ENCODE measurements around the gene CFDP1.
"Not testable (repeated sequence)": the region's sequence is repeated elsewhere in the genome, so short reads cannot be mapped to it uniquely, and the experiment has no call there.

Gene CFDP1

GRCh38 chr16:75286389-75286788 lies 146.9 kb downstream of the CFDP1 start:
- H3K36me3 ChIP-seq (ENCODE audit: control insufficient read depth in 4 of 4, insufficient read depth in 4 of 4, low read length in 3 of 4) = peaks cover 0 to 25% (median 2%) of the 10 kb centered on the region in 4 experiments
- H3K4me3 ChIP-seq (ENCODE audit: control insufficient read depth in 1 of 7, extremely low read depth in 1 of 7, insufficient read depth in 4 of 7, low read depth in 2 of 7, low read length in 6 of 7) = no peak overlapping the region
- H3K27me3 ChIP-seq (replicated peaks in 2 of 5; ENCODE audit: control insufficient read depth in 4 of 5, insufficient read depth in 5 of 5, low read length in 4 of 5) = peaks cover 0 to 13% (median 3%) of the 10 kb centered on the region in 5 experiments
- no peak overlapping the region for H3K27ac ChIP-seq (ENCODE audit: insufficient read depth in 1 of 2, low read depth in 1 of 2, low read length in 2 of 2, poor library complexity in 1 of 2, severe bottlenecking in 2 of 2)
- CTCF ChIA-PET = no interaction called here
- H3K9me3 ChIP-seq (ENCODE audit: control extremely low read depth in 1 of 5, control insufficient read depth in 4 of 5, insufficient read depth in 2 of 5, low read depth in 1 of 5, low read length in 4 of 5) = peaks cover 0 to 6% (median 4%) of the 10 kb centered on the region in 5 experiments
- no peak for DNase-seq
- POLR2A ChIA-PET = no interaction called here
- 100% methylated on average over 3 of the region's 6 CpGs for WGBS (ENCODE audit: insufficient coverage)
- no peaks in the 10 kb centered on the region for H3K4me1 ChIP-seq (ENCODE audit: control extremely low read depth in 1 of 4, control insufficient read depth in 4 of 4, insufficient read depth in 4 of 4, low read length in 3 of 4)

DNA sequence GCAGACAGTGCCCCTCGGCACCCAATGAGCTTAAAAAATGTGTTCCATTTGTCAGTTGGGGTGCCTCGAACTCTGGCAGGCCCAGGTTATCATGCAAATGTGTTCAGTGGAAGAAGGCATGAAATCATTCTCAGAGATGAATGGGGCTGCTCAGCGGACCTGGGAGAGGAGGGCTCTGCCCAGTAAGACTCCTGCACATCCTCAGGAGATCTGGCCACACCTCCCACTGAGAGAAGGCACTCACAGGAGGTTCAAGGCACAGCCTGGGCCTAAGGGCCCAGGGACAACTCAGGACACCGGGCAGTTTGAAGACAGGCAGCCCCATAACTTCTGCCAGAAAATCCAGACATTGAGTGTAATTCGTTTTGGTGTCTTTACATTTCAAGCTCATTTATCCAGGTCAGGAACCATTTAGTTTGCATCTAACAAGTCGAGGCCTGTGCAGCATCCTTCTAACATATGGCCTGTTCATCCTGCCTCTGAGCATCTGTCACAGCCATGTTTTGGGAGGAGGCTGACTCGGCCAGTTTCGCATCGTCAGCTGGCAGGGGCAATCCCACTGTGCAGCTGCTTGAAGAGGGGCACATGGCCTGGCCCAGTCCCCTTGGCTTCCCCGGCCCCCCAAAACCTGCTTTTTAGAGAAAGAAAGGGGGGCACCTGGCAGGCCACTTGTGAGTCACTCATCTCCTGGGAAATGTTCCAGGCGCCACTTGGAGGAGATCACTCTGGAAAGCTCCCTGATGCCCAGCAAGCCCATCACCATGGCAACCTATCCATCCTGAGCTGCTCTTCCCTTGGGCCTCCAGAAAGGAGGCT lies 150.6 kb downstream of the CFDP1 start:
- no peak overlapping the region for H3K27ac ChIP-seq (ENCODE audit: insufficient read depth in 1 of 2, low read depth in 1 of 2, low read length in 2 of 2, poor library complexity in 1 of 2, severe bottlenecking in 2 of 2)
- H3K36me3 ChIP-seq (ENCODE audit: control insufficient read depth in 4 of 4, insufficient read depth in 4 of 4, low read length in 3 of 4) = peaks cover 0 to 3% (median 0%) of the 10 kb centered on the region in 4 experiments
- ChIA-PET POLR2A (no interaction called here), CTCF (interaction anchor here (1.2 to 2.5 kb wide), 3 partner anchors 12 to 49 kb away, joined by 4 to 6 read pairs (median 5); no protein-coding TSS in a partner anchor)
- H3K4me3 ChIP-seq (ENCODE audit: control insufficient read depth in 1 of 7, extremely low read depth in 1 of 7, insufficient read depth in 4 of 7, low read depth in 2 of 7, low read length in 6 of 7) = no peak overlapping the region
- no peaks in the 10 kb centered on the region for H3K4me1 ChIP-seq (ENCODE audit: control extremely low read depth in 1 of 4, control insufficient read depth in 4 of 4, insufficient read depth in 4 of 4, low read length in 3 of 4)
- peaks cover 0 to 43% (median 15%) of the 10 kb centered on the region in 5 experiments for H3K27me3 ChIP-seq (replicated peaks in 2 of 5; ENCODE audit: control insufficient read depth in 4 of 5, insufficient read depth in 5 of 5, low read length in 4 of 5)
- H3K9me3 ChIP-seq (ENCODE audit: control extremely low read depth in 1 of 5, control insufficient read depth in 4 of 5, insufficient read depth in 2 of 5, low read depth in 1 of 5, low read length in 4 of 5) = peaks cover 0 to 6% (median 4%) of the 10 kb centered on the region in 5 experiments
- no peak for DNase-seq
- WGBS (ENCODE audit: insufficient coverage) = 98% methylated on average over 10 of the region's 11 CpGs

DNA sequence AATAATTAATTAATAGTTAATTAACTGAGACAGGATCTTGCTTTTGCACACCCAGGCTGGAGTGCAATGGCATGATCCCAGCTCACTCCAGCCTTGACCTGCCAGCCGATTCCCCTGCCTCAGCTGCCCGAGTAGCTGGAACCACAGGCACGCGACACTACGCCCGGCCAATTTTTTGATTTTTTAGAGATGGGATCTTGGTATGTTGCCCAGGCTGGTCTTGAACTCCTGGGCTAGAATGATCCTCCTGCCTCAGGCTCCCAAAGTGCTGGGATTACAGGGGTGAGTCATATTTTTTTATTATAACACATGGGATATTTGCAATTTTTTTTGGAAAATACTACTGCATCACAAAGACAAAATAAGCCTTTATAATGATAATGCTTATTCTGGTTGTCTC lies 151.5 kb downstream of the CFDP1 start:
- H3K36me3 ChIP-seq (ENCODE audit: control insufficient read depth in 4 of 4, insufficient read depth in 4 of 4, low read length in 3 of 4) = peaks cover 0 to 3% (median 0%) of the 10 kb centered on the region in 4 experiments
- no peak overlapping the region for H3K4me3 ChIP-seq (ENCODE audit: control insufficient read depth in 1 of 7, extremely low read depth in 1 of 7, insufficient read depth in 4 of 7, low read depth in 2 of 7, low read length in 6 of 7)
- ChIA-PET POLR2A (no interaction called here), CTCF (interaction anchor here (0.8 to 2.5 kb wide), 3 partner anchors 13 to 89 kb away, joined by 3 to 6 read pairs (median 3); no protein-coding TSS in a partner anchor)
- H3K27me3 ChIP-seq (replicated peaks in 2 of 5; ENCODE audit: control insufficient read depth in 4 of 5, insufficient read depth in 5 of 5, low read length in 4 of 5) = peaks cover 0 to 52% (median 18%) of the 10 kb centered on the region in 5 experiments
- peaks cover 0 to 6% (median 5%) of the 10 kb centered on the region in 5 experiments for H3K9me3 ChIP-seq (ENCODE audit: control extremely low read depth in 1 of 5, control insufficient read depth in 4 of 5, insufficient read depth in 2 of 5, low read depth in 1 of 5, low read length in 4 of 5)
- no peak overlapping the region for H3K27ac ChIP-seq (ENCODE audit: insufficient read depth in 1 of 2, low read depth in 1 of 2, low read length in 2 of 2, poor library complexity in 1 of 2, severe bottlenecking in 2 of 2)
- no peaks in the 10 kb centered on the region for H3K4me1 ChIP-seq (ENCODE audit: control extremely low read depth in 1 of 4, control insufficient read depth in 4 of 4, insufficient read depth in 4 of 4, low read length in 3 of 4)
- no peak for DNase-seq
- WGBS (ENCODE audit: insufficient coverage) = 98% methylated on average over 6 of the region's 6 CpGs

DNA sequence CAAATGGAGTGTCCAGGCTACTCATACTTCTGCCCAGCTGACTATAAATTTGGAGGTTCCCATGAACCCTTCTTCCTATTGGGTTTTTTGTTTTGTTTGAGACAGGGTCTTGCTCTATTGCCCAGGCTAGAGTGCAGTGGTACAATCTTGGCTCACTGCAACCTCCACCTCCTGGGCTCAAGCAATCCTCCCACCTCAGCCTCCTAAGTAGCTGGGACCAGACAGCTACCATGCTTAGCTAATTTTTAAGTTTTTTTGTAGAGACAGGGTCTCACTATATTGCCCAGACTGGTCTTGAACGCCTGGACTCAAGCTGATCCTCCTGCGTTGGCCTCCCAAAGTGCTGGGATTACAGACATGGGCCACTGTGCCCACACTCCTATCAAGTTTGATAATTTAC lies 152.3 kb downstream of the CFDP1 start:
- DNase-seq; POLR2A ChIA-PET; H3K4me3 ChIP-seq (ENCODE audit: control insufficient read depth in 1 of 7, extremely low read depth in 1 of 7, insufficient read depth in 4 of 7, low read depth in 2 of 7, low read length in 6 of 7); H3K9me3 ChIP-seq (ENCODE audit: control extremely low read depth in 1 of 5, control insufficient read depth in 4 of 5, insufficient read depth in 2 of 5, low read depth in 1 of 5, low read length in 4 of 5); H3K4me1 ChIP-seq (ENCODE audit: control extremely low read depth in 1 of 4, control insufficient read depth in 4 of 4, insufficient read depth in 4 of 4, low read length in 3 of 4); H3K27ac ChIP-seq (ENCODE audit: insufficient read depth in 1 of 2, low read depth in 1 of 2, low read length in 2 of 2, poor library complexity in 1 of 2, severe bottlenecking in 2 of 2); H3K36me3 ChIP-seq (ENCODE audit: control insufficient read depth in 4 of 4, insufficient read depth in 4 of 4, low read length in 3 of 4): not testable (repeated sequence)
- peaks cover 0 to 56% (median 18%) of the 10 kb centered on the region in 5 experiments for H3K27me3 ChIP-seq (replicated peaks in 2 of 5; ENCODE audit: control insufficient read depth in 4 of 5, insufficient read depth in 5 of 5, low read length in 4 of 5)
- 100% methylated on average over 2 of the region's 2 CpGs for WGBS (ENCODE audit: insufficient coverage)
- CTCF ChIA-PET = interaction anchor here (1.2 to 2.5 kb wide), 2 partner anchors 13 to 90 kb away, joined by 3 to 6 read pairs; no protein-coding TSS in a partner anchor

GRCh38 chr16:75280331-75280804 lies 152.9 kb downstream of the CFDP1 start:
- 93% methylated on average over 5 of the region's 8 CpGs for WGBS (ENCODE audit: insufficient coverage)
- DNase-seq = no peak
- H3K27me3 ChIP-seq (replicated peaks in 2 of 5; ENCODE audit: control insufficient read depth in 4 of 5, insufficient read depth in 5 of 5, low read length in 4 of 5) = peaks cover 0 to 62% (median 18%) of the 10 kb centered on the region in 5 experiments
- H3K4me1 ChIP-seq (ENCODE audit: control extremely low read depth in 1 of 4, control insufficient read depth in 4 of 4, insufficient read depth in 4 of 4, low read length in 3 of 4) = no peaks in the 10 kb centered on the region
- no peak overlapping the region for H3K4me3 ChIP-seq (ENCODE audit: control insufficient read depth in 1 of 7, extremely low read depth in 1 of 7, insufficient read depth in 4 of 7, low read depth in 2 of 7, low read length in 6 of 7)
- peaks cover 0 to 3% (median 0%) of the 10 kb centered on the region in 4 experiments for H3K36me3 ChIP-seq (ENCODE audit: control insufficient read depth in 4 of 4, insufficient read depth in 4 of 4, low read length in 3 of 4)
- POLR2A ChIA-PET = no interaction called here
- peaks cover 0 to 6% (median 5%) of the 10 kb centered on the region in 5 experiments for H3K9me3 ChIP-seq (ENCODE audit: control extremely low read depth in 1 of 5, control insufficient read depth in 4 of 5, insufficient read depth in 2 of 5, low read depth in 1 of 5, low read length in 4 of 5)
- no peak overlapping the region for H3K27ac ChIP-seq (ENCODE audit: insufficient read depth in 1 of 2, low read depth in 1 of 2, low read length in 2 of 2, poor library complexity in 1 of 2, severe bottlenecking in 2 of 2)
- CTCF ChIA-PET = interaction anchor here (1.2 to 2.5 kb wide), 2 partner anchors 14 to 91 kb away, joined by 3 to 6 read pairs; no protein-coding TSS in a partner anchor

DNA sequence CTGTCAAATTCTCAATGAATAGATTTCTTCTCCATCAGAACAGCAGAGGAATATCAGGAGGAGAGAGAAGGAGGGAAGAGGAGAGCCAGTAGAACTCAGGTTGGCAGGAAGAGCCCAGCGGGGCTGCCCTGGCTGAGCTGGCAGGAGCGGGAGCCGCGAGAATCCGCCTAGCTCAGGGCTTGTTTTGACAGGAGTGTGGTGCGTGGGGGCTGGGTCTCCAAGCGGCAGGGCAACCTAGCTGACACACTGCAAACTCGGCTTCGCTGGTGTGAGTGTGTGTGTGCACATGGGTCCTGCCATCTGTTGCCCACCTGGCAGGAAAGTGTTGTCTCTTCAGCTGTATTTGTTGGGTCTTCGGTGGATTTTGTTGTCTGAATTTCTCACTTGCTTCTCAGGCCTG lies 154.0 kb downstream of the CFDP1 start:
- H3K27ac ChIP-seq (ENCODE audit: insufficient read depth in 1 of 2, low read depth in 1 of 2, low read length in 2 of 2, poor library complexity in 1 of 2, severe bottlenecking in 2 of 2) = no peak overlapping the region
- peak in 1 of 3 donors; percentile 19 for DNase-seq

More for the DNA sequence above, 154.0 kb downstream of the CFDP1 start:
- ChIA-PET CTCF (no interaction called here), POLR2A (interaction anchor here (0.6 kb wide), 1 partner anchor 31 kb away, joined by 4 read pairs; no protein-coding TSS in a partner anchor)
- Histone ChIP-seq H3K4me1 (ENCODE audit: control extremely low read depth in 1 of 4, control insufficient read depth in 4 of 4, insufficient read depth in 4 of 4, low read length in 3 of 4) (no peaks in the 10 kb centered on the region), H3K36me3 (ENCODE audit: control insufficient read depth in 4 of 4, insufficient read depth in 4 of 4, low read length in 3 of 4) (no peaks in the 10 kb centered on the region), H3K27me3 (replicated peaks in 2 of 5; ENCODE audit: control insufficient read depth in 4 of 5, insufficient read depth in 5 of 5, low read length in 4 of 5) (peaks cover 0 to 72% (median 21%) of the 10 kb centered on the region in 5 experiments), H3K9me3 (ENCODE audit: control extremely low read depth in 1 of 5, control insufficient read depth in 4 of 5, insufficient read depth in 2 of 5, low read depth in 1 of 5, low read length in 4 of 5) (peaks cover 0 to 2% (median 0%) of the 10 kb centered on the region in 5 experiments), H3K4me3 (ENCODE audit: control insufficient read depth in 1 of 7, extremely low read depth in 1 of 7, insufficient read depth in 4 of 7, low read depth in 2 of 7, low read length in 6 of 7) (no peak overlapping the region)
- WGBS (ENCODE audit: insufficient coverage) = 30% methylated on average over 6 of the region's 10 CpGs

Data from common myeloid progenitor, CD34-positive (primary cell).